Sigmoid colon (tissue), 7 donors: Measurements from ENCODE around the gene PCDHGA1. TPM values are rescaled to one million over a fixed set of nuclear protein-coding genes. Genes with fewer than 3 reads are reported as not detected.
"Not testable (repeated sequence)": the region's sequence is repeated elsewhere in the genome, so short reads cannot be mapped to it uniquely, and the experiment has no call there.

ENCODE experiments used
- DNase-seq: peaks from one replicate; pipeline ENCODE4 v3.0.0-alpha.2; 2019
- H3K27ac ChIP-seq, 4 donors: fragments of 200-600 bp; sonication (generic); one replicate each; pipeline ENCODE4 v1.5.1; 2016 to 2019; ENCODE audit warnings: mild to moderate bottlenecking in 1 of 4
- H3K27me3 ChIP-seq, 3 donors: fragments of 200-600 bp; sonication (generic); one replicate each; pipeline ENCODE4 v1.5.1; 2019; ENCODE audit warnings: mild to moderate bottlenecking in 1 of 3
- H3K36me3 ChIP-seq, 4 donors: fragments of 200-600 bp; sonication (generic); one replicate each; pipeline ENCODE4 v1.5.1; 2016 to 2019
- H3K4me1 ChIP-seq, 4 donors: fragments of 200-600 bp; sonication (generic); one replicate each; pipeline ENCODE4 v1.5.1; 2017 to 2019
- H3K4me3 ChIP-seq, 4 donors: fragments of 200-600 bp; sonication (generic); one replicate each; pipeline ENCODE4 v1.5.1; 2017 to 2019; ENCODE audit warnings: mild to moderate bottlenecking in 2 of 4, moderate library complexity in 1 of 4
- H3K9me3 ChIP-seq, 4 donors: fragments of 200-600 bp in 3 of 4; sonication (generic) in 3 of 4; one replicate each; pipeline versions ENCODE4 v1.5.1 to v1.6.1; 2013 to 2019
- CTCF ChIP-seq, 4 experiments: fragments of 450-650 bp in 3 of 4; fragments of 200-600 bp in 1 of 4; IDR thresholded peaks; one replicate each; pipeline ENCODE4 v1.5.1; 2016 to 2019; ENCODE audit warnings: antibody characterized with exemption in 4 of 4, mild to moderate bottlenecking in 3 of 4, moderate library complexity in 2 of 4
- EP300 ChIP-seq, 4 donors: sonication (generic); formaldehyde crosslinking; IDR thresholded peaks; one replicate each; pipeline ENCODE4 v1.6.1; 2017; ENCODE audit warnings: antibody characterized with exemption in 4 of 4
- POLR2A ChIP-seq, 2 donors: fragments of 450-650 bp; IDR thresholded peaks; one replicate each; pipeline ENCODE4 v1.6.1; 2016; ENCODE audit warnings: antibody characterized with exemption in 2 of 2, mild to moderate bottlenecking in 2 of 2, moderate library complexity in 2 of 2
- POLR2AphosphoS5 ChIP-seq, 4 donors: sonication (generic); formaldehyde crosslinking; IDR thresholded peaks; one replicate each; pipeline ENCODE4 v1.6.1; 2017; ENCODE audit warnings: antibody characterized with exemption in 4 of 4
- WGBS, 2 donors: extraction: QIAGEN DNeasy Blood & Tissue Kit; methylation state at CpG; one replicate each; pipeline ENCODE4 v1.1.7; 2013; 5-methylcytosine and 5-hydroxymethylcytosine counted together
- intact Hi-C: fragments of 100-400 bp; cut with DNase I; formaldehyde crosslinking; loops from one replicate; pipeline ENCODE4 v1.15.1; 2023
- polyA plus RNA-seq, 3 donors: library from polyadenylated mRNA; stranded (reverse); fragments of 200-250 nt; gene quantifications; one replicate each; pipeline ENCODE4 v1.2.3, GENCODE V29; 2013
- total RNA-seq, 4 donors: library from RNA; depleted of rRNA; stranded (reverse); fragments of >200 nt; gene quantifications; one replicate each; pipeline ENCODE4 v1.1.0, GENCODE V29; 2016
- donor health status: healthy with polysubstance abuse.
- donor health status: Bipolar disorder and iron deficiency.
- donor health status: healthy.

The PCDHGA1 gene
- total and polyA plus RNA-seq, 7 donors: 0.26 to 1.4 (median 1.1) TPM; not detected in 2

GRCh38 chr5:141342773-141343172, 12.5 kb downstream of the PCDHGA1 start:
- H3K9me3 ChIP-seq: peaks cover 31 to 89% (median 58%) of the 10 kb centered on the region in 4 donors
- H3K36me3 ChIP-seq: no peaks in the 10 kb centered on the region
- no peak for DNase-seq
- no peak overlapping the region for H3K4me3 ChIP-seq
- intact Hi-C loops: no loop called here
- H3K4me1 ChIP-seq: no peaks in the 10 kb centered on the region
- WGBS, 2 donors: 10 to 21% methylated on average over 1 of the region's 1 CpG
- no peak for TF ChIP-seq POLR2AphosphoS5 (IDR thresholded peaks at IDR 0.05)
- TF ChIP-seq POLR2A (IDR thresholded peaks at IDR 0.05): no peak
- no peak for TF ChIP-seq EP300 (IDR thresholded peaks at IDR 0.05)
- no peak for TF ChIP-seq CTCF (IDR thresholded peaks at IDR 0.05)
- peaks cover 0 to 37% (median 0%) of the 10 kb centered on the region in 3 donors for H3K27me3 ChIP-seq
- H3K27ac ChIP-seq: no peak overlapping the region

GRCh38 chr5:141343242-141343952, 13.1 kb downstream of the PCDHGA1 start, which contains the start of gene PCDHGA3:
TSS of gene PCDHGA3 (plus strand) at chr5:141343829. CDS start at chr5:141344034, 205 bp downstream.
- intact Hi-C loops: no loop called here
- WGBS, 2 donors: 33 to 37% methylated on average over 9 of the region's 9 CpGs
- no peak for DNase-seq
- Histone ChIP-seq H3K36me3 (no peaks in the 10 kb centered on the region), H3K9me3 (peaks cover 31 to 88% (median 54%) of the 10 kb centered on the region in 4 donors), H3K4me3 (peak within 1 kb of the TSS in 2 of 4 donors; percentile 13 to 22), H3K27me3 (peaks cover 0 to 37% (median 0%) of the 10 kb centered on the region in 3 donors), H3K27ac (no peak within 1 kb of the TSS), H3K4me1 (no peaks in the 10 kb centered on the region)
- TF ChIP-seq CTCF (IDR thresholded peaks at IDR 0.05) (no peak), POLR2AphosphoS5 (IDR thresholded peaks at IDR 0.05) (no peak), EP300 (IDR thresholded peaks at IDR 0.05) (no peak), POLR2A (IDR thresholded peaks at IDR 0.05) (no peak)

- Histone ChIP-seq H3K4me3 (peak overlapping the region in 2 of 4 donors; percentile 13 to 22), H3K27me3 (peaks cover 0 to 43% (median 0%) of the 10 kb centered on the region in 3 donors), H3K9me3 (peaks cover 26 to 86% (median 51%) of the 10 kb centered on the region in 4 donors), H3K4me1 (no peaks in the 10 kb centered on the region), H3K27ac (no peak overlapping the region), H3K36me3 (no peaks in the 10 kb centered on the region)
- WGBS, 2 donors: 36 to 60% methylated on average over 31 of the region's 31 CpGs
- no peak for TF ChIP-seq POLR2A (IDR thresholded peaks at IDR 0.05)
- TF ChIP-seq CTCF (IDR thresholded peaks at IDR 0.05): no peak
- TF ChIP-seq POLR2AphosphoS5 (IDR thresholded peaks at IDR 0.05): no peak
- no peak for TF ChIP-seq EP300 (IDR thresholded peaks at IDR 0.05)
- intact Hi-C loops: no loop called here
- no peak for DNase-seq
Measured at GRCh38 chr5:141343953-141344463, 13.7 kb downstream of the PCDHGA1 start.

GRCh38 chr5:141345327-141345726, 15.0 kb downstream of the PCDHGA1 start:
- no peak overlapping the region for H3K27ac ChIP-seq
- 43 to 62% methylated on average over 20 of the region's 20 CpGs for WGBS, 2 donors
- intact Hi-C loops: no loop called here
- peaks cover 0 to 51% (median 0%) of the 10 kb centered on the region in 3 donors for H3K27me3 ChIP-seq
- H3K4me1 ChIP-seq: no peaks in the 10 kb centered on the region
- DNase-seq: no peak
- H3K4me3 ChIP-seq: no peak overlapping the region
- TF ChIP-seq POLR2A (IDR thresholded peaks at IDR 0.05) (no peak), CTCF (IDR thresholded peaks at IDR 0.05) (no peak), EP300 (IDR thresholded peaks at IDR 0.05) (no peak), POLR2AphosphoS5 (IDR thresholded peaks at IDR 0.05) (no peak)
- H3K9me3 ChIP-seq: peaks cover 14 to 79% (median 43%) of the 10 kb centered on the region in 4 donors
- H3K36me3 ChIP-seq: no peaks in the 10 kb centered on the region

GRCh38 chr5:141346017-141346416, 15.7 kb downstream of the PCDHGA1 start:
- Histone ChIP-seq H3K9me3 (peaks cover 8 to 79% (median 46%) of the 10 kb centered on the region in 4 donors), H3K27me3 (peaks cover 0 to 58% (median 0%) of the 10 kb centered on the region in 3 donors)
- H3K4me3 ChIP-seq, H3K36me3 ChIP-seq, DNase-seq, H3K27ac ChIP-seq, intact Hi-C loops, H3K4me1 ChIP-seq: not testable (repeated sequence)
- 48 to 70% methylated on average over 27 to 28 of the region's 35 CpGs for WGBS, 2 donors
